Keratinocyte (primary cell): Measurements from ENCODE around the gene SGCG. TPM values are rescaled to one million over a fixed set of nuclear protein-coding genes. Genes with fewer than 3 reads are reported as not detected.

ENCODE experiments used
- DNase-seq: peaks from one replicate; pipeline ENCODE4 v3.0.0-alpha.2; 2011; ENCODE audit warnings: low read depth, missing footprints, low spot score
- FAIRE-seq: peaks from 2 replicates; lab custom pipeline; 2011; peaks lifted over from hg19 to GRCh38; lab: Jason Lieb, UNC
- H2AFZ ChIP-seq: 2 replicates; pipeline ENCODE4 v1.6.0; 2012; ENCODE audit warnings: low read length, control low read depth, inconsistent platforms; ENCODE audit not compliant: control insufficient read depth
- H3K27ac ChIP-seq: 2 replicates; pipeline ENCODE4 v1.5.1; 2011; ENCODE audit warnings: low read length; ENCODE audit not compliant: control insufficient read depth, insufficient read depth
- H3K27me3 ChIP-seq: 3 replicates; pipeline ENCODE4 v1.6.0; 2011; ENCODE audit warnings: low read length; ENCODE audit not compliant: control insufficient read depth, insufficient read depth; ENCODE audit errors: extremely low read depth
- H3K36me3 ChIP-seq, 2 experiments: 2 replicates in 1 of 2; 3 replicates in 1 of 2; pipeline ENCODE4 v1.5.1; 2011; ENCODE audit warnings: low read length in 2 of 2, mild to moderate bottlenecking in 1 of 2; ENCODE audit not compliant: control insufficient read depth in 2 of 2, insufficient read depth in 2 of 2; ENCODE audit errors: extremely low read depth in 1 of 2
- H3K4me1 ChIP-seq: 3 replicates; pipeline ENCODE4 v1.5.1; 2011; ENCODE audit warnings: low read length; ENCODE audit not compliant: control insufficient read depth, insufficient read depth; ENCODE audit errors: extremely low read depth
- H3K4me2 ChIP-seq: 3 replicates; pipeline ENCODE4 v1.6.0; 2011; ENCODE audit warnings: low read depth, low read length; ENCODE audit not compliant: control insufficient read depth, insufficient read depth; ENCODE audit errors: extremely low read depth
- H3K4me3 ChIP-seq, 3 experiments: fragments of 200-600 bp in 1 of 3; sonication (generic) in 1 of 3; 2 replicates in 2 of 3; 3 replicates in 1 of 3; pipeline ENCODE4 v1.5.1; 2011 to 2016; ENCODE audit warnings: low read length in 3 of 3, mild to moderate bottlenecking in 3 of 3, control low read depth in 2 of 3, inconsistent platforms in 1 of 3, low read depth in 1 of 3, mixed read lengths in 1 of 3, mixed run types in 1 of 3, moderate library complexity in 1 of 3; ENCODE audit not compliant: control insufficient read depth in 2 of 3, insufficient read depth in 2 of 3; ENCODE audit errors: extremely low read depth in 1 of 3
- H3K79me2 ChIP-seq: 2 replicates; pipeline ENCODE4 v1.6.0; 2012; ENCODE audit warnings: low read length; ENCODE audit not compliant: control insufficient read depth, insufficient read depth
- H3K9ac ChIP-seq: 3 replicates; pipeline ENCODE4 v1.6.0; 2011; ENCODE audit warnings: low read length; ENCODE audit not compliant: control insufficient read depth, insufficient read depth; ENCODE audit errors: extremely low read depth
- H3K9me1 ChIP-seq: 3 replicates; pipeline ENCODE4 v1.6.0; 2011; ENCODE audit warnings: low read length; ENCODE audit not compliant: control insufficient read depth, insufficient read depth; ENCODE audit errors: extremely low read depth
- H3K9me3 ChIP-seq: 2 replicates; pipeline ENCODE4 v1.5.1; 2012; ENCODE audit warnings: low read depth, low read length; ENCODE audit not compliant: control insufficient read depth
- H4K20me1 ChIP-seq: 3 replicates; pipeline ENCODE4 v1.6.0; 2011; ENCODE audit warnings: low read length; ENCODE audit not compliant: control insufficient read depth, insufficient read depth; ENCODE audit errors: extremely low read depth
- EZH2 ChIP-seq: IDR thresholded peaks from one replicate; pipeline ENCODE4 v1.6.1; 2012; ENCODE audit warnings: inconsistent platforms, mild to moderate bottlenecking, low read length, moderate library complexity
- dilution Hi-C: fragments of 300-500 bp; cut with MboI; formaldehyde crosslinking; loops from one replicate; pipeline ENCODE4 v1.7.0; 2020; ENCODE audit warnings: low sequenced_read_pairs; ENCODE audit not compliant: extremely low pct_ligation_motif_present
- polyA plus RNA-seq, 5 experiments: library from polyadenylated mRNA; depleted of rRNA in 3 of 5; stranded (reverse) in 3 of 5; stranded (forward) in 1 of 5; unstranded in 1 of 5; fragments of >200 nt; gene quantifications; 1 replicate in 1 of 5; 2 replicates in 3 of 5; 3 replicates in 1 of 5; pipeline versions ENCODE4 v1.2.1 to v1.2.3, GENCODE V29; 2011 to 2012; ENCODE audit warnings: missing spikeins in 2 of 5, low read depth in 1 of 5, low replicate concordance in 1 of 5
- TF ChIP-seq, protein P1 (sequence below), 3 experiments: IDR thresholded peaks in 1 of 3; conservative IDR thresholded peaks in 1 of 3; optimal IDR thresholded peaks in 1 of 3; 2 replicates in 2 of 3; 3 replicates in 1 of 3; pipeline versions ENCODE3 to v1.5.1; 2011; ENCODE audit warnings: low read length in 3 of 3, mild to moderate bottlenecking in 3 of 3, moderate library complexity in 2 of 3, control low read depth in 1 of 3, inconsistent platforms in 1 of 3; ENCODE audit not compliant: insufficient read depth in 2 of 3; ENCODE audit errors: extremely low read depth in 1 of 3

Gene SGCG
- polyA plus RNA-seq, 1 donor (not counting 4 experiments of a cell fraction or from before 2014, with no cell fraction given), result not detected

GRCh38 chr13:23157781-23158180 is 23.0 kb upstream of the SGCG start:
- Histone ChIP-seq H3K4me1 (no peaks in the 10 kb centered on the region), H3K4me2 (no peak overlapping the region)
- dilution Hi-C loops, result no loop called here

DNA sequence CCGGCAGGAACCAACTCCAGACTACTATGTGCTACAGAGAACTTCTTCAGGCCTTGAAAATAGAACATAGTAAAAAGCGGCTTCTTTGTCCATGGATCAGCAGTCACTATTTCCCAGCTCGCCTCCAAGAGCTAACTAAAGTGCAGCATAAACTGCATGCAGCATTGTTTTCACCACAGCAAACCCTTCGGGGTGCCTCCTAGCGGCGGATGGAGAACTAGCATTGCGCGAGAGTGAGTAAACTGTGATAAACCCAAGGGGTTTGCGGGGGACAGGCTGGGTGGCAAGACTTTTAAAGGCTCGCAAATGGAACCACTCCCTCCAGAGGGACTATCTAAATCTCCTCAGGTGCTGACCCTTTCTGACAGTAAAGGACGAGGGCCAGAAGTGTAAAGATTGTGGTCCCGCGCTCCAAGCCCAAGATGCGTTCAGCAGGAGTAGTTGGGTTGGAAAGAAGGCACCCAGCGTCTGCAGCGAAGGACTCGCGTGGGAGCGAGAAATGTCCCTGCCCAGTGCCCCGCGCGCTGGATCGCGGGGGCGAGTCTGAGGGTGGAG is 21.5 kb upstream of the SGCG start:
- no peaks in the 10 kb centered on the region for H4K20me1 ChIP-seq
- no peaks in the 10 kb centered on the region for H3K36me3 ChIP-seq
- no peaks in the 10 kb centered on the region for H3K4me1 ChIP-seq
- dilution Hi-C loops, result no loop called here
- no peak overlapping the region for H3K4me2 ChIP-seq
- H3K4me3 ChIP-seq, result no peak overlapping the region
- no peaks in the 10 kb centered on the region for H3K9me1 ChIP-seq
- no peak overlapping the region for H2AFZ ChIP-seq
- no peaks in the 10 kb centered on the region for H3K9me3 ChIP-seq
- no peaks in the 10 kb centered on the region for H3K79me2 ChIP-seq
- DNase-seq, result no peak
- peaks cover 18% of the 10 kb centered on the region for H3K27me3 ChIP-seq
- H3K9ac ChIP-seq, result no peak overlapping the region
- no peak overlapping the region for H3K27ac ChIP-seq
- no peak for FAIRE-seq
- TF ChIP-seq, protein P1, sequence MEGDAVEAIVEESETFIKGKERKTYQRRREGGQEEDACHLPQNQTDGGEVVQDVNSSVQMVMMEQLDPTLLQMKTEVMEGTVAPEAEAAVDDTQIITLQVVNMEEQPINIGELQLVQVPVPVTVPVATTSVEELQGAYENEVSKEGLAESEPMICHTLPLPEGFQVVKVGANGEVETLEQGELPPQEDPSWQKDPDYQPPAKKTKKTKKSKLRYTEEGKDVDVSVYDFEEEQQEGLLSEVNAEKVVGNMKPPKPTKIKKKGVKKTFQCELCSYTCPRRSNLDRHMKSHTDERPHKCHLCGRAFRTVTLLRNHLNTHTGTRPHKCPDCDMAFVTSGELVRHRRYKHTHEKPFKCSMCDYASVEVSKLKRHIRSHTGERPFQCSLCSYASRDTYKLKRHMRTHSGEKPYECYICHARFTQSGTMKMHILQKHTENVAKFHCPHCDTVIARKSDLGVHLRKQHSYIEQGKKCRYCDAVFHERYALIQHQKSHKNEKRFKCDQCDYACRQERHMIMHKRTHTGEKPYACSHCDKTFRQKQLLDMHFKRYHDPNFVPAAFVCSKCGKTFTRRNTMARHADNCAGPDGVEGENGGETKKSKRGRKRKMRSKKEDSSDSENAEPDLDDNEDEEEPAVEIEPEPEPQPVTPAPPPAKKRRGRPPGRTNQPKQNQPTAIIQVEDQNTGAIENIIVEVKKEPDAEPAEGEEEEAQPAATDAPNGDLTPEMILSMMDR (optimal IDR thresholded peaks at IDR 0.05 in 1 of 3, IDR thresholded peaks at IDR 0.05 in 1 of 3, conservative IDR thresholded peaks at IDR 0.05 in 1 of 3; ENCODE audit: extremely low read depth in 1 of 3, insufficient read depth in 2 of 3, low read length in 3 of 3), result peak; percentile 61 to 69 (median 62)
- TF ChIP-seq EZH2, result no peak

More at GRCh38 chr13:23157781-23158180, 23.0 kb upstream of the SGCG start:
- Histone ChIP-seq H3K9ac (no peak overlapping the region), H3K36me3 (no peaks in the 10 kb centered on the region), H3K27ac (no peak overlapping the region), H3K9me3 (no peaks in the 10 kb centered on the region), H2AFZ (no peak overlapping the region), H3K27me3 (peaks cover 18% of the 10 kb centered on the region), H3K4me3 (no peak overlapping the region), H3K9me1 (no peaks in the 10 kb centered on the region), H4K20me1 (no peaks in the 10 kb centered on the region), H3K79me2 (no peaks in the 10 kb centered on the region)
- DNase-seq (no peak), FAIRE-seq (no peak)
- TF ChIP-seq, protein P1 (optimal IDR thresholded peaks at IDR 0.05 in 1 of 3, IDR thresholded peaks at IDR 0.05 in 1 of 3, conservative IDR thresholded peaks at IDR 0.05 in 1 of 3; ENCODE audit: extremely low read depth in 1 of 3, insufficient read depth in 2 of 3, low read length in 3 of 3), result no peak
